Fibroblast of skin of back (primary cell): ENCODE results near the gene XKR8. TPM values are rescaled to one million over a fixed set of nuclear protein-coding genes. Genes with fewer than 3 reads are reported as not detected.

Source experiments
- DNase-seq: peaks from one replicate; pipeline ENCODE4 v3.0.0-alpha.2; 2013
- polyA plus RNA-seq, 2 experiments: library from polyadenylated mRNA; unstranded; fragments of 120-200 nt; gene quantifications; one replicate each; pipeline ENCODE4 v1.2.1, GENCODE V29; 2013; ENCODE audit not compliant: insufficient read length in 2 of 2

XKR8 gene, protein sequence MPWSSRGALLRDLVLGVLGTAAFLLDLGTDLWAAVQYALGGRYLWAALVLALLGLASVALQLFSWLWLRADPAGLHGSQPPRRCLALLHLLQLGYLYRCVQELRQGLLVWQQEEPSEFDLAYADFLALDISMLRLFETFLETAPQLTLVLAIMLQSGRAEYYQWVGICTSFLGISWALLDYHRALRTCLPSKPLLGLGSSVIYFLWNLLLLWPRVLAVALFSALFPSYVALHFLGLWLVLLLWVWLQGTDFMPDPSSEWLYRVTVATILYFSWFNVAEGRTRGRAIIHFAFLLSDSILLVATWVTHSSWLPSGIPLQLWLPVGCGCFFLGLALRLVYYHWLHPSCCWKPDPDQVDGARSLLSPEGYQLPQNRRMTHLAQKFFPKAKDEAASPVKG
- 8.8 TPM for polyA plus RNA-seq (2013, experiment 1 of 2; ENCODE audit: insufficient read length)
- 7.8 TPM for polyA plus RNA-seq (2013, experiment 2 of 2; ENCODE audit: insufficient read length)

DNA sequence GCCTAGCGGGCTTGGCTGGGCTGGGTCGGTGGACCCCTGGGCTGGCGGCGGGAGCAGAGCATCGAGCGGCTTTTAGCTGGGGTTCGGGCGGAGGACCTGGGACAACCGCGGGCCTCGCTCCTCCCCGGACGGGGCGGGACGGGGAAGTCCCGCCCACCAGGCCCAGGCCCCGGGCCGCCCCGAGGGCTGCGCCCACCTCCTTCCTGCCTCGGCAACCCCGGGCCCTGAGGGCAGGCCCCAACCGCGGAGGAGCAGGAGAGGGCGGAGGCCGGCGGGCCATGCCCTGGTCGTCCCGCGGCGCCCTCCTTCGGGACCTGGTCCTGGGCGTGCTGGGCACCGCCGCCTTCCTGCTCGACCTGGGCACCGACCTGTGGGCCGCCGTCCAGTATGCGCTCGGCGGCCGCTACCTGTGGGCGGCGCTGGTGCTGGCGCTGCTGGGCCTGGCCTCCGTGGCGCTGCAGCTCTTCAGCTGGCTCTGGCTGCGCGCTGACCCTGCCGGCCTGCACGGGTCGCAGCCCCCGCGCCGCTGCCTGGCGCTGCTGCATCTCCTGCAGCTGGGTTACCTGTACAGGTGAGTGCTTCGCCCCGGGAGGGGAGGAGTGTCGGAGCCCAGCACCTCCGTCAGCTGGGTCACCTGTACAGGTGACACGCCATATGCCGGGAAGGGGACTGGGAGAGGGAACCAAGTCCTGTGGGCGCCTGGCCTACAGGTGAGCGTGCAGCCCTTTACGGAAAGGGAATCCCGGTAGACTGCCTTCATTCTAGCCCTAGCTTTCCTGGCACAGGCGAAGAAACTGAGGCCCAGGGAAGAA is at the start of gene XKR8:
Gene XKR8 (plus strand): TSS at position 182 of the 812 bp plus-strand sequence. CDS start 97 bp downstream, at position 279.
- DNase-seq = peak; percentile 84

DNA sequence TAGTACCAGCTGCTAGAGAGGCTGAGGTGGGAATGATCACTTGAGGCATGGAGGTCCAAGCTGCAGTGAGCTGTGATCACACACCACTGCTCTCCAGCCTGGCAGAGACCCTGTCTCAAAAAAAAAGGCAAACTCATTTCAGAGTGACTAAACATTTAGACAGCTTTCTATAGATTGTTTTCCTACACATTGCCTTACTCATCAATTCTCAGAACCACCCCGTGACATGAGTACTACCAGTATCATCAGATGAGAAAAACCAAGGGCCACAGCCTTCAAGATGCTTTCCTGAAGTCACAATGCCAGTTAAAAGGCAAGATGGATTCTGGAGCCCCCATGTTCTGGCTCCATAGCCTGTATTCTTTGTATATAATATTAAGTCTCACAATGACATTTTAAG is 47.3 kb upstream of the XKR8 start:
- DNase-seq = no peak

DNA sequence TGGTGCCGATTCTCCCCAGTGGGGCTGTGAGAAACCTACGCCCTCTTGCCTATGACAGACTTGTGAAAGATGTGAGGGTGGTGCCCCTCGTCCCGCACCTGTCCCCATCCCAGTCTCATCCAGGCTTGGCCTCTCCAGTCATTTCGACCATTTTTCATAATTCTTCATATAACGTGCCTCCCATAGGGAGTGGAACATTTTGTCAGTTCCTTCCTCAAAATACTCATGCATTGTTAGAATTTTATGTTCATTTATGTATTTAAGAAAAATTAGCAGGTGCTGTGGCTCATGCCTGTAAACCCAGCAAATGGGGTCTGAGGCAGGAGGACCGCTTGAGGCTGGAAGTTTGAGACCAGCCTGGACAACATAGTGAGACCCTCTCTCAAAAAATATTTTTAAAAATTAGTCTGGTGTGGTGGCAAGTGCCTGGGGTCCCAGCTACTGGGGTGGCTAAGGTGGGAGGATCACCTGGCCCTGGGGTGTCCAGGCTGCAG is 44.6 kb upstream of the XKR8 start:
- no peak for DNase-seq

DNA sequence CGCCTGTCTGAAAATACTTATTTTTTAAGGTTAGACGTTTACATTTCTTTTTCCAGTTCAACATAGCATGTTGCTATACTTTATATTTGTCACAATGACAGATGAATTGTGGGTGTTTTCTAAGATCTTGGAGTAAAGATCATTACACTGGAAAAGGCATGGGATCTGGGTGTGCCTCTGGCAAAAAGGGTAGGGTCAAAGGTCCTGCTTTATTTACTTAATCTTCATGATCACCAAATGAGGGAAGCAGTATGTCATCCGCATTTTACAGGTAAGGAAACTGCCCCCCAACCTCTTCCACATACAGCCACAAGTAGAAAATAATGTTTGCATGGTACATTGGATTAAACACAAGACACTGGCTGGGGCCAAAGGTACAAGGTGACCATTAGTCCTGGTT is 37.5 kb upstream of the XKR8 start:
- DNase-seq = no peak

DNA sequence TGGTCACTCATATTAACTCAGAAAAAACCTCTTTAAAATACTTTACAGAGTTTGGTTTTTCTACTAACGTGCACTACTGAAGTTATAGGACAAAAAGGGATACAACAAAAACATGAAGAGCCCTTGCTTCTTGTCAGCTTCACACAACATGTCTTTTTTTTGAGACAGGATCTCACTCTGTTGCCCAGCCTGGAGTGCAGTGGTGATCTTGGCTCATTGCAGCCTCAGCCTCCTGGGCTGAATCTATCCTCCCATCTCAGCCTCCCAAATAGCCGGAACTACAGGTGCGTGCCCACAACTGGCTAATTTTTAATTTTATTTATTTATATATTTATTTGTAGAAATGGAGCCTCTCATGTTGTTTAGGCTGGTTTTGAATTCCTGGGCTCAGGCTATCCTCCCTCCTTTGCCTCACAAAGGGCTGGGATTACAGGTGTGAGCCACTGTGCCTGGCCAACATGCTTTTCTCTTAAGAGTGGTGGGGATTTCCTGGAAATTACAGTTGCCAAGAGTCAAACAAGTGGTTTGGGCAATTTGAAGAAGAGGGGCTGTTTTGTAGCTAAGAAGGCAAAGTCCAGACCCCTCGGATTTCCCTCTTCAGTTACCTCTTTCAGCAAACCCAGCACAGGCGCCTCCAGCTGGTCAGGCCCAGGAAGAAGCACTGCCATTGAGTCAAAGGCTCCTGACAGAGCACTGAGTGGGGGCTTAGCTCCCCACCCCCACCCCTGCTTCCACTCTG is 31.4 kb upstream of the XKR8 start:
- DNase-seq = no peak

DNA sequence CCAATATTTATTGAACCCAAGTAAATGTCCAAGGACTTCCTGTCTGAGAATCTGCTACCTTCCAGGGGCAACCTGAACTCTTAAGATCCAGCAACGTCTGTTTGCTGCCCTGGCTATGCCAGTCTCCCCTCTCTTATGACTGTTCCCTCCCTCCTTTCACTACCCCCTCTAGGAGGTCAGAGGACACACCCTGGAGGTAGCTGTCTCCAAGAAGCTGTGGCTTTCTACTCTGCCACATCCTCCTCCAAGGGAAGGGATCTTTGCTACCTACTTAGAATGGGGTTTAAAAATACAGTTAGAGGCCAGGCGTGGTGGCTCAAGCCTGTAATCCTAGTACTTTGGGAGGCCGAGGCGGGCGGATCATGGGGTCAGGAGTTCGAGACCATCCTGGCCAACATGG is 28.6 kb upstream of the XKR8 start:
- DNase-seq = no peak

DNA sequence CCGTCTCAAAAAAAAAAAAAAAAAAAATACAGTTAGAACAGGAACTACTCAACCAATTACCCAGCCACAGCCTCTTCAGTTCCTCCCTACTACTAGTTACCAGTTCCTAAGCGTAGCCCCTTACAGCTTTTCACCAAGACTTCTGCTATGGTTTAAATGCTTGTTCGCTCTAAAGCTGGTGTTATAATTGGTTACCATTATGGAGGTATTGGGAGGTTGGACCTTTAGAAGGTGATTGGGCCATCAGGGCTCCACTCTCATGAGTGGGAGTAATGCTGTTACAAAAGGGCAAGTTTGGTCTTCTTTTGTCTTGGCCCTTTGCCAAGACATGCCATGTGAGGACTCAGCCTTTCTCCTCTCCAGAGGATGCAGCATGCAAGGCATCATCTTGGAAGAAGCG is 28.0 kb upstream of the XKR8 start:
- DNase-seq = no peak

DNA sequence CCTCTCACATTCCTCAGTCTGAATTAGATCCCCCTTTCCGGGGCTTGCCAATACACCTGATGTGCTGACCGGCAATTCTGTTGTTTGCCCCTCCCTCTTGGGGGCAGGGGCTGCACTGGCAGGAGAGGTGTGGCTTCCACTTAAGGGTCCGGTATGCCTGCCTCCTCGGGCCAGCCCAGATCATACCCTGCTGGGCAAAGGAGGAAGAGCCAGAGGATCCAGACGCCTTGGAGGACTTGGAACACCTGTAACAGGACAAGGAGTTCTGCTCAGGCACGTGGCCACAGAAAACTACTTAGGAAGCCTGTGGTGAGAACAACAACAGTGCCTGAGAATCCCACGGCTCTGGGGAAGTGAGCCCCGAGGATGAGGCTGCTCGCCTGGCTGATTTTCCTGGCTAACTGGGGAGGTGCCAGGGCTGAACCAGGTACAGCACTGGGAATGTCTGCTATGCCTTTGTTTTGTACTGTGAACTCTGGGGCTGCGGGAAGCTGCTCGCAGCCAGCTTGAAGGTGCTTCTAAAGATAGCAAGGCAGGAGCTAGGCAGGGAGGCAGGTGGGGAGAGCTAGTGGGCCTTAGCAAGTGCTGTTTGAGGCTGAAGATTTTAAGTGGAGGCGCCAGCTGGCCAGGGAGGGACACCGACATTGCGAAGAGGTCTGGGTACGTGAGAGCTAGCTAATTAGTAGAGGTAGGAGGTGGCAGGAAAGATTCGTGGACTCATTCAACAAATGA is 24.8 kb upstream of the XKR8 start, which contains the start of gene SMPDL3B:
Gene SMPDL3B (plus strand): TSS at position 183 of the 732 bp plus-strand sequence. CDS start 184 bp downstream, at position 367.
- peak; percentile 14 for DNase-seq

DNA sequence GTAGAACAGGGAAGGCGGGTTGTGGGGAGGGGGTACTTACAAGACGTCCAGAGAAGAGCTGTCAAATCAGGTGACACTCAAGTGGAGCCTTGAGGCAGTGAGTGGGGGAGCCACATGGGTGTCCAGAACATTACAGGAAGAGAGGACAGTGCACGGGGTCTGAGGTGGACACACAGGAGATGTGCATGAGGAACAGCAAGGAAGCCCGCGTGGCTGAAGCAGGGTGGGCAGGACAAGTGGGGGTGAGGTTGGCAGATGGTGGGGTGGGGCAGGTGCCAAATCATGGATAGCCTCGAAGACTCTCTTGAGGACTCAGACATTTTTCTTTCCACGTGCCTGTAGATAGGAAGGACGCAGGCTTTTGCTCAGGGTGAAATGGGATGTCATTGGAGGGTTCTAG is 24.1 kb upstream of the XKR8 start:
- DNase-seq = no peak

DNA sequence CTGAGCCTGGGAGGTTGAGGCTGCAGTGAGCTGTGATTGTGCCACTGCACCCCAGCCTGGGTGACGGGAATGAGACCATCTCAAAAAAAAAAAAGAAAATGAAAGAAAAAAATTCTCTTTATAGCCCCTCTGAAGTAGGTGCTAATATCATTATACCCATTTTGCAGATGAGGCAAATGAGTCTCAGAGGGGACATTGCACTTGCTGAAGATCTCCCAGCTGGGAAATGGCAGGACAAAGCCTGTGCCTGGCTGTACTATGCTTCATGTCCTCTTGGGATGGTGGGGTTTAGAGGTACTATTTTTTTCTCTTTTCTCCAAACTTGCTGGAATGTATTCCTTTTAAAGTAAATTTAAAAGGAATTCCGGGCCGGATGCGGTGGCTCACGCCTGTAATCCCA is 23.4 kb upstream of the XKR8 start:
- no peak for DNase-seq

DNA sequence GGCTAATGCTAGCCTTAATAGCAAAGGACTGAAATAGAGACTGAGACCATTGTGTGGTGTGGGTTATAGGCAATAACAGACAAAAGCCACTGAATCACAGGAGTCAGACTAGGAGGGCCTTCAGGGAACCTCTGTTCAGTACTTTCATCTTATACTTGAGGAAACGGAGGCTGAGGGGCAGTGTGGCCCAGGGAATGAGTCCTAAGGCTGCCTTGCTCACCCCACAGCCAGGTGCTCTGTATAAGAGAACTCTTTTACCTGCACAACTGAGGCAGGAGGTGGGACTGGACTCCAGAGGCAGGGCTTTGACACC is 22.3 kb upstream of the XKR8 start:
- DNase-seq = no peak

DNA sequence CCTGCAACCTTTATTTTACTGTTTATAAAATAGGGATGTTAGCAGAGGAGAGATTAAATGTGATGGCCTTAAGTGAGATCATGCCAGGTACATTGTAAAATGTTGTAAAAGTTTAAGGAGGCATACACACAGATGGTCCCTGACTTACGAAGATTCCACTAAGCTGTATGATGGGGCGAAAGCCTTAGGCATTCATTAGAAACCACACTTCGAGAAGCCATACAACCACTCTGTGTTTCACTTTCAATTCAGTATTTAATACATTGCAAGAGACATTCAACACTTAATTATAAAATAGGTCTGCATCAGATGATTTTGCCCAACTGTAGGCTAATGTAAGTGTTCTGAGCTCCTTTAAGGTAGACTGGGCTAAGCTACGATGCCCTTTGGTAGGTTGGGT is 21.3 kb upstream of the XKR8 start:
- DNase-seq = no peak

DNA sequence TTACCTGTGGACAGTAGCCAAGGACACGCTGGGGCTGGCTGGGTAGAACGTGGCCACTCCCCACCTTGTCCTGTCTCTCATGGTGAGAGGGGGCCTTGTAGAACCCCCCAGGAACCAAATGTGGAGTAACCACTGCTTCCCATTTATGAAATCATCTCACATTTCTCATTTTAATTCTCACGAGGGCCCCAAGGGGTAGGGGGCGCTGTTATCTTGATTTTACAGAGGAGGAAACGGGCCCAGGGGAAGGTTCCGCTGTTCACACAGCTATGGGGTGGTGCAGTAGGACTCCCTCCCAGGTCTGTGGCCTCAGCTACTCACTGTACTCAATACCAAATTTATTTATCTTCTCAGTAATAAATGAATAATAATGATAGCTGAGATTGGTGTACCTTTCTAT is 19.5 kb upstream of the XKR8 start:
- DNase-seq = peak; percentile 32

DNA sequence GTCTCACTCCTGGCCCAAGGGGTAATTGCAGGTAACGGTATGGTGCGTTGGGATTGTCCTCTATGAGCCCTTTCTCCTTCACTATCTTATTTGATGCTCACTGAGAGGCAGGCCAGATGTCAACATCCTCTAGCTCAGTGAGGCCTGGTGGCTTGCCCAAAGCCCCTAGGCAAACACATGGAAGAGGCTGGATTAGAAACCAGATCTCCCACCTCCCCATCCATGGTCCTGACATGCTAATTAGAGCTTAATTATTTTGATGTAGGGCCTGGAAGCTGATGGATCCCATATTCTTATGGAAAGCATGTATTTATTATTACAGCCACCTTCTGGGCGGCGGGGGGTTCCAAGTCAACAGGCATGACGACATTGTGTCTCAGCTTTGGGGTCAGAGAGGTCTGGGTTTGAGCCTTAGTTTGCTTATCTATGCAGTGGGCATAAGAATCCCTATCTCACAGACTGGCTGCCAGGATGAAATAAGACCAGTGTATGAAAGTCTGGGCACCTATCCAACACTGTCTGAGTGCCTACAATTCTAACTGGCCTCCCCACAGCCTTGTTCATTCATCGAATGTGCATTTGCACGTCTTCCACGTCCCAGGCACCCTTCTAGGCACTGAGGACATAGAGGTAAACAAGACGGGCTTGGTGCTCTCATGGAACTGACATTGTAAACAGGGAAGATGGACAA is 18.8 kb upstream of the XKR8 start:
- no peak for DNase-seq

DNA sequence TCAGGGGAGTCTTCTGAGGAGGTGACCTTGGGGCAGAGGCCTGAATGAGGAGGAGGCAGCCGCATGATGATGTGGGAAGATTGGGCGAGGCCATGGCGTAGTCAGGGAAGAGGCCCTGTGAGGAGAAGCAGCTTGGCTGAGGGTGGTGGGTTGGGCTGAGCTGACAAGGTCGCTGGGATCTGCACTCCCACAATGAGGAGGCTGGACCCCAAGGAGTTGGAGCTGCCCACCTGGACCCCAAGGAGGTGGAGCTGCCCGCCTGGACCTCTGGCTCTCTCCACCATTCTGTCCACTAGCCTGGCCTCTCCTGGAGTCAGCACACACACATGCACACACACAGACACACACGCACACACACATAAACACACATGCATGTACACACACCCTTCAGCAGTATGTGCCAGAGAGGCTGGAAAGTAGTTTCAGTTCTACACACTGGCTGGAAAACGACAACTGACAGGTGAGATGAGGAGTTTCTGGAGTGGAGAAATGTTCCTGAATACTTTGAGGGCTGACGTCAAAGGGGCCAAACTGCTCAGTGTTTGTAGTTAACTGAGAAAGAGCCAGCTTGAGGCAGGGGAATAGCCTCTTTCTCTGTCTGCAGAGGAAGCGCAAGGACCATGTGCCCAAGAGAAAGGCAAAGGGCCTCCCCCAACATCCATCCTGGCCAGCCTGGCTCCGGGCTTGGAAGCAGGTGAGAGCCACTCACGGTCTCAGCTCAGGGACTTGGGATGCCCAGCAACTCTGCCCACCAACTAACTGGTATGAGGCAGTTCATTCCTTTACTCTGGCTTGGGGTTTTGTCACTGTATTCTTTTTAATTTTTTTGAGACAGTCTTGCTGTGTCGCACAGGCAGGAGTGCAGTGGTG is 17.9 kb upstream of the XKR8 start:
- DNase-seq = no peak

DNA sequence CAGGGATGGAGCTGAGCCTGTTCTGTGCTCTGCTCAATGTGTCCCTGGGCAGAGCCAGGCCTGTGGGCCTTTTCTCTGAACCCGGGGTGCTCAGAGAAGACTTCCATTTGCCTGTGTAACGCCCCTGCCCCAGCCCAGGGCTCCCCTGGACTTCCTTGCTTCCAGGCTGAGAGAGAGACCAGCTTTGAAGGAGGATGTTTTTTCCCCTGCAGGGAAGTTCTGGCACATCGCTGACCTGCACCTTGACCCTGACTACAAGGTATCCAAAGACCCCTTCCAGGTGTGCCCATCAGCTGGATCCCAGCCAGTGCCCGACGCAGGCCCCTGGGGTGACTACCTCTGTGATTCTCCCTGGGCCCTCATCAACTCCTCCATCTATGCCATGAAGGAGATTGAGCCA is 14.8 kb upstream of the XKR8 start:
- DNase-seq = no peak

DNA sequence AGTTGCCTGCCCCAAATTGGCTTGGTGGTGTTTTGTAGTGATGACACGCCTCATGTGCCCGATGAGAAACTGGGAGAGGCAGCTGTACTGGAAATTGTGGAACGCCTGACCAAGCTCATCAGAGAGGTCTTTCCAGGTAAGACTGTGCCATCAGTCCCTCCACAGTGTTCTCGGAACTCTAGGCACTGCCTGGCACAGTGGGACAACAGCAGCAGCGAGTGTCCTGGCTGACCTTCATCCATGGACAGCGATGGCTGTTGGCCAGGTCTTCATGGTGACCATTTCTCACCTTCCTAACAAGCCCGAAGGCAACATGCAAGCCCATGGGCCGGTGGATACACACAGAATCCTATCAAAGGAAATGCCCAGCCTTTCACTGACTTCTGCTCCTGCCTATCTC is 10.7 kb upstream of the XKR8 start:
- DNase-seq = no peak

DNA sequence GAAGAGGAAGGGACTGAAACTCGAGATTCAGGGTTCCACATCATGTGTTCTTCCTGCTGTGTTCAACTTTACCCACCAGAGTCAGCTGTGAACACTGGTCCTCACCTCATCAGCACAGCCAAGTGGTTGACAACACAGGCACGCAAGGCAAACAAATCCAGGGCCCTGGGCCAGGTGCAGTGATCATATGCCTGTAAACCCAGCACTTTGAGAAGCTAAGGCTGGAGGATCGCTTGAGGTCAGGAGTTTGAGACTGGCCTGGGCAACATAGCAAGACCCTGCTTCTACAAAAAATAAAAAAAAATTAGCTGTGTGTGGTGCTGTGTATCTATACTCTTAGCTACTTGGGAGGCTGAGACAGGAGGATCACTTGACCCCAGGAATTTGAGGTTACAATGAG is 8.4 kb upstream of the XKR8 start:
- no peak for DNase-seq

DNA sequence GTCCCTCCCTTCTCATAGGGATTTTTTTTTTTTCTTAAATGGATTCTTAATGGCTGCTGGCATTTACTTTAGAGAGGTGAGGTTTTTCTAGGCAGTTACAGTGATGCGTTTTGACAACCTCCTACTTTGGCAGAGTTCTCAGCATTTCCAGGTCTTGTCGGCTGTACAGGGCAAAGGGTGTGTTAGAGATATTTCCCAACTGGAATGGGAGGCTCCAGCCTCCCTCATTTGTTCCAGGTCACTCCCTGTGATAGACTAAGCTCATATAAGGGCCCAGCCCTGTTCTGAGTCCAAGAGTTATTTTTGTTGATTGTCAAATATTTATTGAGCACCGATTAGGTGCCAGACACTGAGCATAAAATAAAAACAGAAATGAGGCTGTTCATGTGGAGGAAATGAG is 7.6 kb upstream of the XKR8 start:
- DNase-seq = no peak

DNA sequence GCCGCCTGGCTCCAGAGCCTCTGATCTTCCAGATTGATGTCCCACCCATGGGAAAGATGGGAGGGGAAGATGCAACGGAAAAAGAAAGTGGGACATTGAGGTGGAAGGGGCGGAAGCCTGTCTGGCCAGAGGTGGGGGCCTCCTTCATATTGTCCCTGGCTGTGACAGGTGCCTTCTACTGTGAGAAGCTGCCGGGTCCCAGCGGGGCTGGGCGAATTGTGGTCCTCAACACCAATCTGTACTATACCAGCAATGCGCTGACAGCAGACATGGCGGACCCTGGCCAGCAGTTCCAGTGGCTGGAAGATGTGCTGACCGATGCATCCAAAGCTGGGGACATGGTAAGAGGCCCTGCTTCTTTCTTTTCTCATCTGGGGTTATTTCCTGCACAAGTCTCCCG is 5.6 kb upstream of the XKR8 start:
- DNase-seq = no peak

DNA sequence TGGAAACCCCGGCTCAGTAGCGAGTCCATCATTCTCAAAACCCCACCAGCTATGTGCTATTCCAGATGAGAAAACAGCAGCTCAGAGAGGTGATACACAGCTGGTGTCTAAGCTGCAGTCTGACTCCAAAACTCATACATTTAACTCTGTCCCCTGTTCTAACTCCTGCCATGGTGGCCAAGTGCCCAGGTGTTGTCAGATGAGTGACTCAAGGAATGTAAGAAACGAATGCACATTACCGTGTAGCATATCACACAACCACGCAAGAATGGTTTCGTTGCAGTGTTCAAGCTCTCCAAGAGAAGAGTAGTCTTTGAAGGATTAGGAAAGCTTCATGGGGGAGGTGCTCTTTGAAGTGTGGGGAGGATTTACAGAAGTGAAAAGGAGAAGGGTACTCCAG is 4.7 kb upstream of the XKR8 start:
- no peak for DNase-seq
